ENCODE results near the gene TMEM117. TPM values are rescaled to one million over a fixed set of nuclear protein-coding genes. Genes with fewer than 3 reads are reported as not detected.

Gene TMEM117
- total RNA-seq, 1 donor from 2014 or later, result 11.6 TPM

DNA sequence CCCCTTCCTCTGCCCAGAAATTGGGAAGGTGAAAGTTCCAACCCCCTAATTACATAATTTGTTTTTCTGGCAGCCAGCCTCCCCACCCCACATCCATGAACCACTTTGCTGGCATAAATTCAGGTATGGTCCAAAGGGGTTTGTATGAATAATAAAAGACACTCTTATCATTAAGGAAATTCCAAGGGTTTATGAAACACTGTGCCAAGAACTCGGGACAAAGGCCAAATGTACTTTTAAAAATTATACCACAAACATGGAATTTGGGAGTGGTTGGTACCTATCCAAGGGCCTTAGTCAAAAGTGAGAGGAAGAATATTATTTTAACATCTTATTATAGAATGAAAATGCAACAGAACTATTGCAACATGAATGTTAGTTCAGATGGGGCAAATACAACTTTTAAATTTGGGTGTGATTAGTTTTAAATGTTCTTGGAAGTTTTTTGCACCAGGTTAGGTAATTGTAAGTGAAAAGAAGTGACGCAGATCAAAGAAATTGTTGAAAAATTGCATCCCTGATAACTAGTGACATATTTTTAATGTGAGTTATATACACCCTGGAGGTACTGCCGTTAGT is 217.8 kb downstream of the TMEM117 start:
- Mint-ChIP-seq H3K4me3 (ENCODE audit: low read depth) (no peak overlapping the region), H3K27me3 (no peaks in the 10 kb centered on the region), H3K36me3 (ENCODE audit: insufficient read depth) (no peaks in the 10 kb centered on the region), H3K27ac (no peak overlapping the region), H3K9me3 (ENCODE audit: low read depth) (no peaks in the 10 kb centered on the region), H3K4me1 (ENCODE audit: low read depth) (no peaks in the 10 kb centered on the region)
- DNase-seq (ENCODE audit: low spot score, unreplicated experiment), result no peak
- TF ChIP-seq CTCF (IDR thresholded peaks at IDR 0.05; ENCODE audit: unreplicated experiment), result no peak

GRCh38 chr12:44054281-44054680 is 218.4 kb downstream of the TMEM117 start:
- H3K9me3 Mint-ChIP-seq (ENCODE audit: low read depth), result no peaks in the 10 kb centered on the region
- H3K4me1 Mint-ChIP-seq (ENCODE audit: low read depth), result no peaks in the 10 kb centered on the region
- H3K27ac Mint-ChIP-seq, result no peak overlapping the region
- TF ChIP-seq CTCF (IDR thresholded peaks at IDR 0.05; ENCODE audit: unreplicated experiment), result no peak
- no peak overlapping the region for H3K4me3 Mint-ChIP-seq (ENCODE audit: low read depth)
- H3K27me3 Mint-ChIP-seq, result no peaks in the 10 kb centered on the region
- H3K36me3 Mint-ChIP-seq (ENCODE audit: insufficient read depth), result no peaks in the 10 kb centered on the region
- DNase-seq (ENCODE audit: low spot score, unreplicated experiment), result no peak

DNA sequence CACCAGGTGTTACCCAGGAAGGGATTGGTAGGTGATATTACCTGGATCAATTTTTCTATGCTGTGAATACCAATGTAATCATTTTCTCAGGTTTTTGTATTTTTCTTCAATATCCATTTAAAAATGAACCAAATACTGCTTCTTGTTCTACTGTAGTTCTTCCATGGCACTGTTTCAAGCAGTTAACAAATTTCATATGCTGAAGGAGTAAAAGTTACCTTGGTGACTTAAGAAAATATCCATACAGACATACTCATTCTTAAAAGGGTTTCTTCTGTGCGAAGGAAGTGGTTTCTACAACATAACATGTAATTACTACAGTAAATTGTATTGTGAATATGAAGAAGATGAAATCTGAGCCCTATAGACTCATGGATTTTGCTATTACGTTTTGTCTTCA is 222.5 kb downstream of the TMEM117 start:
- H3K4me3 Mint-ChIP-seq (ENCODE audit: low read depth), result no peak overlapping the region
- no peaks in the 10 kb centered on the region for H3K36me3 Mint-ChIP-seq (ENCODE audit: insufficient read depth)
- no peak for TF ChIP-seq CTCF (IDR thresholded peaks at IDR 0.05; ENCODE audit: unreplicated experiment)
- no peaks in the 10 kb centered on the region for H3K4me1 Mint-ChIP-seq (ENCODE audit: low read depth)
- H3K27ac Mint-ChIP-seq, result no peak overlapping the region
- no peaks in the 10 kb centered on the region for H3K9me3 Mint-ChIP-seq (ENCODE audit: low read depth)
- no peak for DNase-seq (ENCODE audit: low spot score, unreplicated experiment)
- no peaks in the 10 kb centered on the region for H3K27me3 Mint-ChIP-seq

DNA sequence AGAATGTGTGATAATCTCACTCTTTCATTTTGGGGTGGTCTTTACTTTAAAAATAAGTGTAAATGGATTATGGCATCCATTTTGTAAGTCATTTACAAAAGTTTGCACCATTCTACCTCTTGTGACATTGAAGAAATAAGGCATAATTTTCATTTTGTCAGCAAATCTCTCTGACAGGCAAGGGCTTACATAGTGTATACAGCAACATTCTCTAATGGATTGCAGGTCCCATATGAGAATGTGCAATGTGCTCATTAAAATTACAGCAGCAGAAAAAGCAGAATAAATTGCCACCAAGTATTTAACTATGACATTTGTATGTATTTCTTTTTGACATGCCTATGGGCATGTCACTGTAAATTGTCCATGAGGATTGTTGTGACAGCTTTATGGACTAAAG is 223.6 kb downstream of the TMEM117 start:
- H3K27ac Mint-ChIP-seq, result no peak overlapping the region
- H3K36me3 Mint-ChIP-seq (ENCODE audit: insufficient read depth), result no peaks in the 10 kb centered on the region
- H3K4me1 Mint-ChIP-seq (ENCODE audit: low read depth), result no peaks in the 10 kb centered on the region
- TF ChIP-seq CTCF (IDR thresholded peaks at IDR 0.05; ENCODE audit: unreplicated experiment), result no peak
- H3K27me3 Mint-ChIP-seq, result no peaks in the 10 kb centered on the region
- no peak for DNase-seq (ENCODE audit: low spot score, unreplicated experiment)
- no peak overlapping the region for H3K4me3 Mint-ChIP-seq (ENCODE audit: low read depth)
- H3K9me3 Mint-ChIP-seq (ENCODE audit: low read depth), result no peaks in the 10 kb centered on the region

DNA sequence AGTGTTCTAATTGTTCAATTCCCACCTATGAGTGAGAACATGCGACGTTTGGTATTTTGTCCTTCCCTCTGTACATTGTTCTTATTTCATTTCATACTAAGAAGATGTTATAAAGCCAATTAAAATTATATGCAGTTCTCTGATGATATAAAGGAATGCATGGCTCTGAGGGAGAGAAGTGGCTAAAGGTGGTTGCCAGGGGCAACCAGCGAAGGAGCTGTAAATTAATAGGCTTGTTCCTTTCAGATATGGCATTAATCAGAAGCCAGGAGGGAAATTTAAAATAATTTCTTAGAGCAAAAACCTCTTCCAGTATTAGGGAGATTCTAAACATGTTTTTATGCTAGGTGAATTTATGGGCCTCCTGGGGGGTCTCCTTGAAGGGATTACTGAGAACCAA is 227.8 kb downstream of the TMEM117 start:
- Mint-ChIP-seq H3K4me3 (ENCODE audit: low read depth) (no peak overlapping the region), H3K27me3 (no peaks in the 10 kb centered on the region), H3K9me3 (ENCODE audit: low read depth) (no peaks in the 10 kb centered on the region), H3K36me3 (ENCODE audit: insufficient read depth) (no peaks in the 10 kb centered on the region), H3K4me1 (ENCODE audit: low read depth) (no peaks in the 10 kb centered on the region), H3K27ac (no peak overlapping the region)
- no peak for TF ChIP-seq CTCF (IDR thresholded peaks at IDR 0.05; ENCODE audit: unreplicated experiment)
- no peak for DNase-seq (ENCODE audit: low spot score, unreplicated experiment)

Data from progenitor cell of endocrine pancreas (in vitro differentiated cells).